SK-N-MC (cell line): Measurements from ENCODE around the gene CLDN19.

Experiments used
- DNase-seq: peaks from one replicate; pipeline ENCODE4 v3.0.0-alpha.2; 2011; ENCODE audit warnings: low read depth, low spot score
- H3K27ac ChIP-seq: fragments of 200-600 bp; sonication (generic); 2 replicates; pipeline ENCODE4 v1.5.1; 2016; ENCODE audit warnings: mixed run types
- H3K36me3 ChIP-seq: fragments of 200-600 bp; sonication (generic); 2 replicates; pipeline ENCODE4 v1.6.1; 2017; ENCODE audit warnings: antibody characterized with exemption, low read length, mixed read lengths; ENCODE audit not compliant: insufficient read depth
- H3K4me3 ChIP-seq: fragments of 200-600 bp; sonication (generic); 2 replicates; pipeline ENCODE4 v1.5.1; 2016
- H3K9ac ChIP-seq: fragments of 200-600 bp; sonication (generic); 2 replicates; pipeline ENCODE4 v1.8.0; 2017; ENCODE audit warnings: mixed run types, mixed read lengths; ENCODE audit not compliant: insufficient read length
- H3K9me3 ChIP-seq: fragments of 200-600 bp; sonication (generic); 2 replicates; pipeline ENCODE4 v1.6.1; 2017; ENCODE audit warnings: low read depth, mild to moderate bottlenecking, antibody characterized with exemption, low read length, moderate library complexity, mixed read lengths
- EZH2 ChIP-seq: fragments of 200-600 bp; sonication (generic); IDR thresholded peaks from one replicate; pipeline ENCODE4 v1.6.1; 2017; ENCODE audit warnings: antibody characterized with exemption
- FOXP2 ChIP-seq: optimal IDR thresholded peaks from 2 replicates; pipeline ENCODE3; 2011; ENCODE audit warnings: mild to moderate bottlenecking, moderate library complexity; ENCODE audit not compliant: insufficient read depth; ENCODE audit errors: extremely low read length, control extremely low read depth
- POLR2AphosphoS5 ChIP-seq: IDR thresholded peaks from 2 replicates; pipeline ENCODE4 v1.6.1; 2012; ENCODE audit warnings: mild to moderate bottlenecking, low read depth, low read length, borderline replicate concordance

Gene CLDN19

DNA sequence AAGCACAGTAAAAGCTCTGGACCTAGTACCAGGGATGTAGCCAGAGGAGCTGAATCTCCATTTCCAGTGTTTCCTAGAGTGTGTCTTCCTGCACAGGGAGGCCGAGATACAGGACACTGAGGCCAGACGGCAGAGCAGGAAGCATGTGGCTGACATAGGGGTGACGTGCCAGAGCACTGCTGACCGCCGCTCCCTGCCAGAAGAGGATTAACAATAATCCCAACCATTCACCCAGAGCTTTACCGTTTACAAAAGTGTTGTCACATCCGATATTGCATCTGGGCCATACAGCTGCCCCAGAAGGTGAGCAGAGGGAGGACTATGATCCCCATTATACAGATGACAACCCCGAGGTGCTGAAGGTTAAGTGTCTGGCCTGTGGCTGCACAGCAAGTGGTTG is 5.8 kb upstream of the CLDN19 start:
- Histone ChIP-seq H3K9me3 (no peaks in the 10 kb centered on the region), H3K9ac (no peak overlapping the region), H3K27ac (no peak overlapping the region), H3K4me3 (no peak overlapping the region), H3K36me3 (peaks cover 4% of the 10 kb centered on the region; the same call in 1 of the 2 replicates)
- DNase-seq, result no peak
- TF ChIP-seq FOXP2 (no peak), EZH2 (no peak), POLR2AphosphoS5 (no peak)

DNA sequence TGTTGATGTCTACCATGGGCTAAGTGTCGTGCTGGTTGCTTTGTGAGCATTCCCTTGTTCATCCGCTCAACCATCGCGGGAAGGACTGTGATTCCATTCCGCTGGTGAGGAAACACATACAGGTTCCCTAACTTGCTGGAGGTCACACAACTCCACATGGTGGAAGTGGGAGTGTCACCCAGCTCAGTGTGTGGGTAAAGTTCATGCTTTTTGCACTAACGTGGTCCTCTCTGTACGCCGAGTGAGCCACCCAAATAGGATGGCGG is 4.0 kb upstream of the CLDN19 start:
- H3K36me3 ChIP-seq, result no peaks in the 10 kb centered on the region; the same call in 1 of the 2 replicates
- H3K9me3 ChIP-seq, result no peaks in the 10 kb centered on the region
- H3K4me3 ChIP-seq, result no peak overlapping the region
- no peak overlapping the region for H3K9ac ChIP-seq
- H3K27ac ChIP-seq, result peak overlapping the region; percentile 1; the same call in 1 of the 2 replicates
- DNase-seq, result no peak
- TF ChIP-seq FOXP2 (no peak), POLR2AphosphoS5 (no peak), EZH2 (no peak)

DNA sequence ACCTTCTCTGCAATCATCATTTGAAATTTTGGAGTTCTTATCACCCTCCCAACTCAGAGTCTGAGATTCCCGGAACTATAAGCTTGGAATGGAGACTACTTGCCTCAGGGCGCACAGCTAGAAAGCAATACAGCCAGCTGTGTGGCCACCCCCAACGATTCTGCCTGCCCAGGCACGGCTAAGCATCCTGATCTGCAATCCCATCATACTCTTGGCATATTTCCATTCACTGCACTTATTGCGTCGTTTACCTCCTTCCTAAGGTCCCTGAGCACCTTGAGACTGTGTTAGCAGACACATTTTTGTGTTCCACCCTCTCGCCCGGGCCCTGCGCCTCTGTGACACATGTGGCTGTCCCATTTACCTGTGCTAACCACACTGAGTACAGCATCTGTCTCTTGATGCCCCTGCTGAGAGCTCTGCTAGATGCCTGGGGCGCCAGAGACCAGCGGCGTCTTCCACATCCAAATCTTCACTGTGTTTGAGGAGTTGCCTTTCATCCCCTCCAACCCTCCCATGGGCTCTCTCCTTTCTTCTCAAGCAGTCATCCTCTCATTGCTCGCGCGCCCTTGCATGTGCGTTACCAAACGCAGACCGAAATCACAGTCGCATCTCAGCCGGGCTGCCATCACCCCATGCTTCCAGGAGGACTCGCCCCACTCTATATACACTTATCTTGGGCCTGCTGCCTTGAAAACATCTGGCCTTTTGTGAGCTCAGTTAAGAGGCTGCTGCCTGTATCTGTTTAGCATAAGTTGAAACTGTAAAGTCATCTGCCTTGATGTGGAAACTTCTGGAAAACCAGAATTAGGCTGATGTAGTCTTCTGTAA is 3.5 kb upstream of the CLDN19 start:
- no peak for TF ChIP-seq EZH2
- H3K4me3 ChIP-seq, result no peak overlapping the region
- no peak for DNase-seq
- no peaks in the 10 kb centered on the region for H3K9me3 ChIP-seq
- no peaks in the 10 kb centered on the region; the same call in 1 of the 2 replicates for H3K36me3 ChIP-seq
- no peak overlapping the region for H3K9ac ChIP-seq
- peak overlapping the region; percentile 43; the same call in 1 of the 2 replicates for H3K27ac ChIP-seq

- no peaks in the 10 kb centered on the region for H3K9me3 ChIP-seq
- TF ChIP-seq EZH2 (no peak), POLR2AphosphoS5 (no peak), FOXP2 (no peak)
- no peak for DNase-seq
- no peak overlapping the region for H3K9ac ChIP-seq
- H3K4me3 ChIP-seq, result no peak overlapping the region
- H3K27ac ChIP-seq, result peak overlapping the region; percentile 43; the same call in 1 of the 2 replicates
- no peaks in the 10 kb centered on the region; the same call in 1 of the 2 replicates for H3K36me3 ChIP-seq
These were observed 2.7 kb upstream of the CLDN19 start for GRCh38 chr1:42742617-42743316.

- Histone ChIP-seq H3K36me3 (no peaks in the 10 kb centered on the region; the same call in 1 of the 2 replicates), H3K9ac (no peak overlapping the region), H3K4me3 (no peak overlapping the region), H3K27ac (no peak overlapping the region), H3K9me3 (no peaks in the 10 kb centered on the region)
- TF ChIP-seq EZH2, result no peak
- TF ChIP-seq FOXP2, result no peak
- no peak for TF ChIP-seq POLR2AphosphoS5
- no peak for DNase-seq
These were observed 2.1 kb upstream of the CLDN19 start for GRCh38 chr1:42742141-42742540.

GRCh38 chr1:42741706-42742105 is 1.7 kb upstream of the CLDN19 start:
- Histone ChIP-seq H3K4me3 (no peak overlapping the region), H3K27ac (no peak overlapping the region), H3K36me3 (no peaks in the 10 kb centered on the region; the same call in 1 of the 2 replicates), H3K9ac (no peak overlapping the region), H3K9me3 (no peaks in the 10 kb centered on the region)
- DNase-seq, result no peak
- TF ChIP-seq FOXP2 (no peak), EZH2 (no peak), POLR2AphosphoS5 (no peak)

DNA sequence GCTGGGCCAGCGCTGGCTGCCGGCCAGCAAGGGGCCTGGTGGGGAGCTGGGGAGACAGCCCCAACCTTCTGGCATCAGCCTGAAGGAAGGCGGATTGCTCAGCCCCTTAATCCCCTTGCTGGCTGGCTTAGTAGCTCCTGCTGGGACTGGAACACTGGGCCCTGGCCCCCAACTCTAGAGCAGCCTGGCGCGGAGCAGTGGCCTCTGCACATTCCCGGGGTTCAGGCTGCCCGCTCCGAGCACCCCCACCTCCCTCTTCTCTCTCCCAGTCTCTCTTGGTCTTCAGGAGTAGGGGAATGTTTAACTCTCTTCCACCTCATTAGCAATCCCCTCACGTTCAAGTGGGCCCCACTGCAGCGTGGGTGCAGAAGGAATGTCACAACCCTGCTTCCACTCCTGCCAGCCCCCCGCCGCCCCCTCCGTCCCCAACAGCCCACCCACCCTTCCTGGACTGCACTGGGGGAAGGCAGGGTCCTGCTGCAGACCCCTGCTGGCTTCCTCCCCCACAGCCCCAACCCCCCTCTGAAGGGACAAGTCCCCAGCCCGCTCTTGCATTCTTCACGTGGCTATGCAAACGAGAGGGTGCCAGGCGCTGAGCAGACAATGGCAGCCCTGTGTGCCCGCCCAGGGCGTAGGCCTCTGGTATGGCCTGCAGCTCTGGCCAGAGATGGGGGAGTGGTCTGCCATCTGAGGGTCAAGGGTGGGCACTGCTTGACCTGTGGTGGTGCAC is 980 bp upstream of the CLDN19 start:
- H3K9me3 ChIP-seq, result no peaks in the 10 kb centered on the region
- no peak overlapping the region for H3K9ac ChIP-seq
- no peak for DNase-seq
- H3K27ac ChIP-seq, result no peak overlapping the region
- H3K4me3 ChIP-seq, result no peak overlapping the region
- no peak for TF ChIP-seq EZH2
- no peak for TF ChIP-seq POLR2AphosphoS5
- TF ChIP-seq FOXP2, result no peak
- no peaks in the 10 kb centered on the region for H3K36me3 ChIP-seq

DNA sequence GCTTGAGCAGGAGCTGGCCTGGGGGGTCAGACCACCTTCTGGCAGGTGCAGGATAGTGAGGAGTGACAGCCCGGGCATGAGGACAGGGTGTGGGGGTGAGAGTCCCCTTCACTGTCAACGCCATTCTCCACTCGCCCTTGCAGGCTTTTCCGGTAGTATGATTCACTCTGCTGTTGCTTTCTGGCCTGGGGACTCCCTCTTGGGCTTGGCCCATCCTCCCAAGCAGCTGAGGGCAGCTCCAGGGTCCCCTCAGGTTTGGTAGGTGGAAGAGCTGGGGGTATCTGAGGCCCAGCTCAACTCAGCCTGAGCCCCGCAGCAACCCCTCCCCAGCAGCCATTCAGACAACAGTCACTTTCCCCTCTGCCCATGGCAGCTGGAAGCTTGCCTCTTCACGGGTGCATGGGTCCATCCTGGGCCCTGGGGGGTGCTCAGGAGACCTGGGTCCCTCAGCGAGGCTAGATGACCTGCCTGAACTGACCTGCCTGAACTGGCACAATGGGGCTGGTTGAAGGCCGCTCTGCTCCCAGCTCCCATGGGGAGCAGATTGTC is 1.3 kb downstream of the CLDN19 start:
- DNase-seq, result no peak
- no peaks in the 10 kb centered on the region for H3K36me3 ChIP-seq
- no peak overlapping the region for H3K27ac ChIP-seq
- no peak for TF ChIP-seq FOXP2
- TF ChIP-seq POLR2AphosphoS5, result no peak
- no peak for TF ChIP-seq EZH2
- no peak overlapping the region for H3K4me3 ChIP-seq
- no peaks in the 10 kb centered on the region for H3K9me3 ChIP-seq
- H3K9ac ChIP-seq, result no peak overlapping the region
